CD4-positive, alpha-beta T cell treated with Interleukin-6 at 100 ng/mL for 8 hours (primary cell): ENCODE results near the gene RACGAP1.

Experiments
- DNase-seq: peaks from one replicate; pipeline ENCODE4 v3.0.0-alpha.2; 2020; ENCODE audit warnings: mixed read lengths, low spot score

The RACGAP1 gene

DNA sequence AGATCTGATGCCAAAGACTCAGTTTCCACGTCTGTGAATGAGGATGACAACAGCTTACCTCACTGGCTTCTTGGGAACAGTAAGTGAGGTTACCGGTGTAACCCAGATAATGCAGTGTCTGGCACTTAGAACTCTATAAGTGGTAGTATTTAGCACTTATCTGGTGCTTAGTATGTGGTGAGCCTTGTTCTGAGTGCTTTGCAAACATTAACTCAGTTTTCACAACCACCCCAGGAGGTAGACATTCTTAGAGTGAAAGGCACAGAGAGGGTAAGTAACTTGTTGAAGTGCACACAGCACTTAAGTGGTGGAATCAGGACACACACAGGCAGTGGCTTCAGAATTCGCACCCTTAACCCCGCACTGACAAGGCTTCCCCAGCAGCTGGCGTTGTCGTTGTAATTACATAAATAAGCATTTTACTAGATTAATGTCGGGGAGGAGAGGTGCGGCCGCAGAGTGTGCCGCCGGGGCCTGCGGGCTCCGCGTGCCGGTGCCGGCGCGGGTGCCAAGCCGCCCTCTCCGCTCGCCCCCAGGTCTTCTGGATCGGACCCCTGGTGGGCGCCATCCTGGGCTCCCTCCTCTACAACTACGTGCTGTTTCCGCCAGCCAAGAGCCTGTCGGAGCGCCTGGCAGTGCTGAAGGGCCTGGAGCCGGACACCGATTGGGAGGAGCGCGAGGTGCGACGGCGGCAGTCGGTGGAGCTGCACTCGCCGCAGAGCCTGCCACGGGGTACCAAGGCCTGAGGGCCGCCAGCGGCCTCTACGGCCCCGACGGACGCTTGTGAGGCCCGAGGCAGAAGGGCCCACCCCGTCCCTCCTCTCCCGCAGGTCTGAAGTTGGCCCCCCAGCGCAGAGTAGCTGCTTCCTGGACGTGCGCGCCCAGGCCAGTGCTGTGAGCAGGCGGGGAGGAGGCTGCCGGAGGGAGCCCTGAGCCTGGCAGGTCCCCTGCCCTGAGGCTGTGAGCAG is 70.1 kb downstream of the RACGAP1 start:
- DNase-seq = no peak

- no peak for DNase-seq
Measured at GRCh38 chr12:49953961-49954846, 71.1 kb downstream of the RACGAP1 start.

DNA sequence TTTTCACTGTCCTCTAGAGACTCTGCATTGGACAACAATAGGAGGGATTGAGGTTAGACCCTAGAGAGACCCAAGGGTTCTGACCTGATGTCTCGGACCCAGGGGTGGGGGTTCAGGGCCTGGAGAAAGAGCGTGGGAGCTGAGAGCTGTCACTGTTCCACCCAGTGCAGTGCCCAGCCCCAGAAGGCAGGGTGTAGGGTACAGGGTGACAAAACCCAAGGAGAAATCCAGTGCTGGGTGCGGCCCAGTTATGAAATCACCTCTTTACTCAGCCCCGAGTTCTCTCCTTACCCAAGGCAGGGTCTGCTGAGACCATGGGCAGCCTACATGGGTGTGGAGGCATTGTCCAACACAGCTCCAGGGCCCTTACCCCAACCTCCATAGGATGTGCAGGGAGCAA is 72.1 kb downstream of the RACGAP1 start:
- DNase-seq = no peak

GRCh38 chr12:49952391-49953055 is 72.8 kb downstream of the RACGAP1 start:
- DNase-seq = no peak

DNA sequence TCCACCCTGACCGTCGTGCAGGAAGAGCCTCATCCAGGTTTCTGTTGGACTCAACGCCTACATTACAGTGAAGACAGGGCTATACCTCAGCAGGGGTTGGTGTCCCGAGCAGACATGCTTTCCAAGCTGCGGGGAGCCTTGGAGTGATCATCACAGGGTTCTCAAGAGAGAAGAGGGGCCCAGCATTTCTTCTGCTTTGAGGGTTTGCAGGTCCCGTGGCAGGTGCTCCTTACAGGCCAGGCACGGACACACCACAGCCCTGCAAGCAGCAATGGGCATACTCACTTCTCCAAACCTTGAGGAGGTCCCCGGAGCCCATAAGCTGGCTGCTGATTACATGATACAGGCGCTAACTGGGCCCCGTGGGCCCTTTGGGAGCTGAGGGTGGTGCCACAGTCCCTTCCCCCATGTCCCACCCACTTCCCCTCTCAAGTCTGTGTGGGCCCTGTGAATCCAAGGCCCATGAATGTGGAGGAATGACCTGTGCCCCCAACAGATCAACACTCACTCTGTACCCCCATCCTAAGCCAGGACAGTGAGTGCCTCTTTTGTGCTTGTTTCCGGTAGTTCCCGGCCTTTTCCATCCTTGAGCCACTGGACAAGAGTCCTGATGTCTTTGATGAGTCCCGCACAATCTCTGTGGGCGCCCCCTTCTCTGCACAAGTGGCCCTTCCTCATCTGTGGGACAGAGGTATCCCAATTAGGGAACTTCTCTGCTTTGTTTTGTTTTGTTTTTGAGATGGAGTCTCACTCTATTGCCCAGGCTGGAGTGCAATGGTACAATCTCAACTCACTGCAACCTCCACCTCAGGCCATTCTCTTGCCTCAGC is 73.7 kb downstream of the RACGAP1 start:
- no peak for DNase-seq

DNA sequence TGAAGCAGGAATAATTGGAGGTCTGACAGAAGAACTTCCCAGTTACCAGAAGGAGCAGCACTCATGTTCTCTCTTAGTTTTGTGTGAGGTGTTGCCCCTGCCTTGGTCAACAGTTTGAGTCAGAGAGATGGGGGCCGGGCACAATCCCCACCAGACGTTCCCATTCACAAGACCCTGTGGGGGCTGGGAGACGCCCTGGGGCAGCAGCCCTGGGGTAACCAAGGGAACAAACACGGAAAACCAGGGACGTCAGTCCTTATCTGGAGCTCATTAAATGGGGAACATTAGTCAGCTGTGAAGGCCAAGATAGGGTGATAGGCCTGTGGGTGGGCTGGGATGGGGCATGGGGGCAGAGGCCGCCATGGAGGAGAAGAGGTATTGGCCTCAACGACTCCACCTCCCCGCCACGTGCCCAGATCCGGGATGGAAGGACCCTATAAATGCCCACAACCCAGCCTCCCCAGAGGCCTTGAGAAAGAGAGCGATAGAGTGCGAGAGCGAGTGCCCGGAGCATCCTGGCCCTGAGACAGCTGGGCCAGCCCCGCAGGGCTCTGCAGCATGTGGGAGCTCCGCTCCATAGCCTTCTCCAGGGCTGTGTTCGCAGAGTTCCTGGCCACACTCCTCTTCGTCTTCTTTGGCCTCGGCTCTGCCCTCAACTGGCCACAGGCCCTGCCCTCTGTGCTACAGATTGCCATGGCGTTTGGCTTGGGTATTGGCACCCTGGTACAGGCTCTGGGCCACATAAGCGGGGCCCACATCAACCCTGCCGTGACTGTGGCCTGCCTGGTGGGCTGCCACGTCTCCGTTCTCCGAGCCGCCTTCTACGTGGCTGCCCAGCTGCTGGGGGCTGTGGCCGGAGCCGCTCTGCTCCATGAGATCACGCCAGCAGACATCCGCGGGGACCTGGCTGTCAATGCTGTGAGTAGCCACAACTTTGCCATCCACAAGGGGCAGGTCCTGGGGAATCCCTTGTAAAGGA is 74.7 kb downstream of the RACGAP1 start, which contains the start of gene AQP2:
TSS of gene AQP2 (plus strand) at position 465 of the 979 bp plus-strand sequence. CDS start at position 559, 94 bp downstream.
- no peak for DNase-seq

DNA sequence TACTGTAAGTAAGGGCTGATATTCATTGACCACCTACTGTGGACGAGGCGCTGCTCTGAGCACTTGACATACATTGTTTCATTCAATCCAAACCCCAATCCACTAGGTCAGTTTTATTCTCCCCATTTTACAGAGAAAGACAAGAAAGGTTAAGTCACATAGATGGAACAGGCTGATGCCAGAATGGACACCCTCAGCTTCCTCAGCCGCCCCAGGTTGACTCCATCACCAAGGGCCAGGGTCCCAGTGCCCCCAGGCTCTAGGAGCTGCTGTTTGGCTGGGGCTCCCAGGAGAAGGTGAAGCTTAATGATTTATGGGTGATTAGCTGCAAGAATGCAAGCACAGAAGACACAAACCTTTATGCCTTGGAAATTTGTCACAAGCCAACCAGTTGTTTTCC is 75.4 kb downstream of the RACGAP1 start:
- no peak for DNase-seq

- DNase-seq = no peak
Measured at GRCh38 chr12:49948866-49949845, 76.1 kb downstream of the RACGAP1 start.

DNA sequence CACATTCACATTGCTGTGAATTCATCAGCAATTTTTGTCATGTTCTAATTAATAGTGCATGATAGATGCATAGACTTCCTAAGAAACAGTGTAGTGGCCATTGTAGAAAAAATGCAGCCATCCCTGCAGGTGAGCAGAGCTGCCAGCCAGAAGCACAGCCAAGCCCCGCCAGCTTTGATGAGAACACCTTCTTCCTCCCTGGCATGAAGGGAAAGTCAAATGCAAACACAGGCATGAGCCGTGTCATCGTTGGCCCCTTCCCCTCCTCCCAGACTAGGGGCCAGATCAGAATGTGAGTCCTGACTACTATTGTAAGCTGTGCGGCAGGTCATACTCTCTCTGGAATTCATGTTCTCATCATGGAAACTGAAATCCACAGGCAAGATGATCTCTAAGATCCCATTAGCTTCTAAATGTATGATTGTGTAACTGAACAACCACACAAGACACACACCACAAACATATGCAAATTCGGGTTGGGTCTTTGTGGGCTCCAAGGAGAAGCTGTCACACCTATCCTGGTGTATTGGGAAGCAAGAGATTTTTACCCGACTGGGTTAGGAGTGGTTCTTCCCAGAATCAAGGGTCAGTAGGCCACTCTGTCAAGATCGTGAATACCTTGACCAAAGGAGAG is 77.6 kb downstream of the RACGAP1 start:
- no peak for DNase-seq

GRCh38 chr12:49946497-49946896 is 78.8 kb downstream of the RACGAP1 start:
- DNase-seq = no peak

GRCh38 chr12:49946086-49946485 is 79.2 kb downstream of the RACGAP1 start:
- DNase-seq = no peak

GRCh38 chr12:49945394-49946080 is 79.8 kb downstream of the RACGAP1 start:
- DNase-seq = peak; percentile 79

DNA sequence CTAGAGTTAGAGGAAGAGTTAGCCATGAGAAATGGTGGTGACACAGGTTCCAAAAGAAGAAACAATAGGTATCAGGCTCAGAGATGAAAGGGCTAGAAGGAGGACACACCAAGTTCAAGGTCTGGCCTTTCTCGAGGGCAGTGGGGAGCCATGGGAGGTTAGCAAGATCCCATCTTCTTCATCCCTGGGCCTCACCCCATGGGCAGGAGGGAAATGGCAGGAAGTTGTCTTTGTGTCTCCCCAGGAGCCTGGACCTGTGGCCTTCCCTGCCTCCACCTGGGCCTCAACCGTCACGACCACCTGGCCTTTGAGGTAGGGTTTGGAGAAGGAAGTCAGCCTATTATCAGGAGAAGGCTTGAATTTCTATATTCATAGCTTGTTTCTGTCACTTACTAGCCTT is 80.6 kb downstream of the RACGAP1 start:
- DNase-seq = no peak

DNA sequence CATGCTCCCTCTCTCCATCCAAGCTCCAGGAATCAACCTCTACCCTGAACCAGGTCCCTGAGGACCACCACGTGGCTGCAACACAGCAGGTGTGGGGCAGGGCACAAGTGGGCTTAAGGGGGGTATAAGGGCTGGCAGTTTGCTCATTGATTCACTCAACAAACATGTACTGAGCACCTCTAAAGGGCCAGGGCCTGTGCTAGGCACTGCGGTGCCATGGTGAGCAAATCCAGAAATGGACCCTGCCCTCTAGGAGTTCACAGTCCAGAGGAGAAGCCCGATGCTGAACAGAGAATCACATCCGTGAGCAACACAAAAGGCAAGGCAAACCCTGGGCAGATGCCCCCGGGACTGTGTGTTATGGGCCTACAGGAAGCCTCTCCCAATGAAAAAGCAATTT is 81.2 kb downstream of the RACGAP1 start:
- DNase-seq = no peak

- no peak for DNase-seq
Measured at GRCh38 chr12:49943625-49943960, 81.7 kb downstream of the RACGAP1 start.

DNA sequence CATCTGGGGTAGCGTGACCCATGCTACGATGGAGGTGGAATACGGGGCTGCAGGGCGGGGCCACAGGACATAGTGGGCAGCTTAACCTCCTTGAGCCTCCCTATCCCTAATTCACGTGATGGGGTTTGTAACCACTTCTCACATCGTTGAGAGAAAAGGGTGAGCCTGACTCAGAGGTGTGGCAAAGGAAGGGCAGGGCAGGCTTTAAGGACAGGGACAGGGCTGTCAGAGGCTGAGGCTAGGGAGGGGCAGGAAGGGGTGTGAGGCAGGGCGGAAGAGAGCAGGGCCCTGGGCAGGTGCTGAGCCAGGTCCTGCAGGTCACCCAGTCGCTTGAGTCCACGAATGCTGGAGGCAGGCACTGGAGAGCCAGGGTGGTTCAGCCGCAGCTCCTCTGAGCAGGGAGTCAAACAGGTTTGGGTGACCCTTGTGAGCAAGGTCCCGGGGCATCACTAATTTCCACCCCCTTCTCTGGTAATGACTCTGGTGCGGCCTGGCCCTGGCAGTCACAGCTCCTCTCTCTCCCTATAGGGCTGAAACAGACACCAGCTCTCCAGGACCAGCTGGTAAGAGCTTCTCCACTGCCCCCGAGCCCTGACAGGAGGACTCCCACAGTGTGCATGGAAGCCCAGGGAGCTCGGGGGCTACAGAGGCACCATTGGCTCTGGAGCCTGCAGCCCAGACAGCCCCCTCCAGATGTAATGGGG is 82.2 kb downstream of the RACGAP1 start:
- no peak for DNase-seq

DNA sequence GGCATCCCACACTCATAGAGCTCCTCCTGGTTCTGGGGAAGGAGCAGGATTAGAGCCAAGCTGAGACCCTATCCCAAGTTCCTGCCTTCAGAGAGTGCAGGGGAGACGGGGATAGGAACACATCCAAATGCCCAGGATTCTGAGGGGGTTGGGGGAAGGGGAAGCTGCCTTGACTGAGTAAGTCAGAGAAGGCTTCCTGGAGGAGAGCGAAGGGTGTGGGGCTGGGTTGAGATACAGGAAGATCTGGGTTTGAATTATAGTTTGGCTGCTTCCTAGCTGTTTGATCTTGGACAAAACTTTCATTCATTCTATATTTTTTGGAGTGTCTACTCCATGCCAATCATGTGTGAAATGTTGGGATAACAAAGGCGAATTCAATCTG is 82.8 kb downstream of the RACGAP1 start:
- no peak for DNase-seq
